GM21717 (cell line): Measurements from ENCODE around the gene PALLD.

Source experiments
- ATAC-seq: cut with Tn5 transposase; IDR thresholded peaks from one replicate; pipeline ENCODE4 v1.9.1; 2021; ENCODE audit warnings: mild to moderate bottlenecking, moderate library complexity; ENCODE audit not compliant: unreplicated experiment

Gene PALLD

DNA sequence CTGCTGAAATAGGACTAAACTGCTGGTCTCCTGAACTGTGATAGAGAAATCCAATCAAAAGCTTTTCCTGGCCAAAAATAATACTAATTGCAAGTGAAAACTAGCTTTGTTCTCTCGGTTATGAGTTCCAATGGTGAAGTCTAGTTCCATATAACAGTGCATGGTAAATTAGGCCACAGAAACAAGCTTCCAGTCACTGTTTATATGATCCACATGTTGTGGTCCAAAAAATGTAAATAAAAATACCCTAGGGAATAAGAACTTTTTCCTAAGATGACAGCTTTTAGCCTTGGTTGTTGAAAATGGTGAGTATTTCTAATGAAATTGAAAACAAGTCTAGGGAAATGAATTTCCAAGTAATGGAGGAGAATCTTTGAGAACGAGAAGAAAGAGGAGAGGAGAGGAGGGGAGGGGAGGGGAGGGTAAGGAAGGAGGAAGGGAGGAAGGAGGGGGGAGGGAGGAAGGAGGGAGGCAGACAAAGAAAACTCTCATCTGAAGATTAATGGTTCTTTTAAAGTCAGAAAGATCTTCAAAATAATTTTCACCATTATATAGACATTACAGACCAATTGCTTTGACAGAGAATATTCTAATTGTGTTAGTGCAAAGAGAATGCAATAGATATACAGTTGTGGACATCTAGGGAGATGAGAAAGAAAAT, 26.1 kb downstream of the PALLD start:
- no peak for ATAC-seq

DNA sequence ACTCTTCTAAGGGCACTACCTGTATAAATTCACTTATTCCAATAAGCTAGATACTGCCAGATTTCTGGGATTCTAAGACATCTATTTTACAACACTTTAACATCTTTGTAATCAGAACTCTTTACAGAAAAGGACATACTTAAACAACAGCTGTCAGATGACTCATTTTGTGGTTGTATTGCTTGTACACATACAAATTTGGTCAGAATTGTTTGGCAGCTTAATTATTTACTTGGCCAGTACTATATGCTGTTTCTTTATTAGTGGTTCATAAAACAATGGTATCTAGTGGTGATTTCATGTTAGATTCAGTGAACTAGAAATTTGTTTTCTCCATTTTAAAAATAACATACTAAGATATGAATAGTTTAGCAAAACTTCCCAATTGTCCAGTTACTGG, 27.2 kb downstream of the PALLD start:
- no peak for ATAC-seq

DNA sequence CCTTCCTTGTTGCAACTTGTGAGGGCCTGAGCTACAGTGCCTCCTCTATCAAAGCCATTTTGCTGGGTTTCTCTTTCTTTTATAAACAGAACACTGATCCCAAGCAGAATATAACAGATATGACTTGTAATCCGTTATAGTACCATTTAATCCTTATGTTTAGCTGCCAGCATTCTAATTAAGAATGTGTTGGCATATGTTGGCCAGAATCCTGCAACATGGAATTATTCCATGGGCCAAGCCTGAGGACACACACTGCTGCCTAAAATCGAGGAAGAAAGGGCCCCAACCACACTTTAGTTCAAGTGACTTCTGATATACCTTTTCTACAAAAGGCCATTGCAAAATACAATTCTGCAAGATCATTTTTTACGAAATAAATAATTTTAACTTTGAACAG, 28.0 kb downstream of the PALLD start:
- ATAC-seq: no peak

DNA sequence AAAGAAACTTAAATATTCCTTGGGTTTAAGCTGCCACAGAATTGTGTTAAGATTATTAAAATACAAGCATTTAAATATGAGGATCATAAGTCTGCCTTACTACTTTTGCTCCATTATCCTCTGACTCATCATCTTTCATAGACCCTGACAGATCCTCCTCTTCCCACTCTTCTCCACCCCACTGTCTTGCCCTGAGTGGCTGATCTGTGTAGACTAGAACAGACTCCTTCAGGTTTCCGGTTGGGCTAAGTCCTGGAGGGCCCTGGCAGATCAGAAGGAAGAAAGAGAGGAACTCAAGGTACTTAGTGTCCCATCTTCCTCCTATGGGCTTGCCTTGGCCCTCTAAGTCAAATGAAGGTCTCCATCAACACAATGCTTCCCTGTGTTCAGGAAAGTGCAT, 30.7 kb downstream of the PALLD start:
- no peak for ATAC-seq

GRCh38 chr4:168528131-168528949, 31.5 kb downstream of the PALLD start:
- no peak for ATAC-seq

- ATAC-seq: no peak
Measured at GRCh38 chr4:168529257-168529656, 32.4 kb downstream of the PALLD start.

DNA sequence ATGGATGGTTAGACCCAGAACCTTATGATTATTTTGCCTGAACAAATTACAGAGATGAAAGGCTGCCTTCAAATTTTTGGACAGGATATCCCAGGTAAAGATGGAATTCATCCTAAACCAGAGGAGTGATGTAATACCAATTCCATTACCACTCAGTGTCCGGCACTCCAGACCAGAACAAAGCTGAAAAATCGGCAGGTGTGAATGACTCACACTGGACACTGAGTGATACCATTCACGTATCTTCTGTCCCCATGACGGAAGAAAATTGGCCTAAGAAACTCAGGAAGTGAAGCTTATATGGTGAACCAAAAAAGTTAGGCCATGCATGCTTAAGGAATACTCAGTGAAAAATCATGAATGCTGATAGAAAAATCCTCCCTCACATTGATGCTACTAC, 34.5 kb downstream of the PALLD start:
- ATAC-seq: no peak

- no peak for ATAC-seq
Measured at GRCh38 chr4:168534535-168534934, 37.7 kb downstream of the PALLD start.

GRCh38 chr4:168535689-168536088, 38.8 kb downstream of the PALLD start:
- no peak for ATAC-seq

- ATAC-seq: no peak
Measured at GRCh38 chr4:168536448-168536847, 39.6 kb downstream of the PALLD start.

- no peak for ATAC-seq
Measured at GRCh38 chr4:168537086-168537485, 40.2 kb downstream of the PALLD start.

DNA sequence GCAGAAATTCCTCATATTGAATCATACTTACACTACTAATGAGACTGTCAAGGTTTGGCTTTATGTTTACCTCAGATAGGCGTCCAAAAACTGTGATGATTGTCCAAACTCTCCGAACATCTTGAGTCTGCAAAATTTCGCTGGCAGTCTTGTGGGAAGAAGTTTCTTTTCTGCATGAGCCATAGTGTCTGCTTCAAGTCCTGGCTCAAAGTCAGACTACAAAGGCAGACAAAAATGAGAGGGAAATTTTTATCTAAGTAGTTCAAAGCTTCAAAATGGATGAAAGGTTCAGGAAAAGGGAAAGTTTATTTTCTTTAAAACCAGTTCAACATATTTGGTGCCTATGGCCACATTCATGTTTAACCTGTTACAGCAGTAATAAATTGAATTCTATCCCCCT, 40.7 kb downstream of the PALLD start:
- ATAC-seq: no peak

DNA sequence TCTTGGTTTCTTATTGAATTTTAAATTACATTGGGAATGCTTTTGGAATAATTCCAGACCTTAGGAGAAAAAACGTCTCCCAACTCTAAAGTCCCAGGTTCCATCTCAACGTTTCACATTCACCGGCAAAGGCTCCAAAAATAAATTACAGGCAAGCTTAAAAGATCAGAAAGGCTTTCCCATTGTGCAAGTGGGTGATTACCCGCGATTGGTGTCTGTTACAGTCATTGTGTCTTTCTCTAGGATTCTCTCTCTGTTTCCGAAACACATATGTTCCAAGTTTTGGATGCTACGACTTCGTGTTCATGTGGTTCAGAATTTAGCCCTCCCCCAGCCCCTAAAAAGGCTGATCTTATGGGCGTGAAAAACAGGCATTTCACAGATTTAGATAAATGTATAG, 41.8 kb downstream of the PALLD start:
- no peak for ATAC-seq

DNA sequence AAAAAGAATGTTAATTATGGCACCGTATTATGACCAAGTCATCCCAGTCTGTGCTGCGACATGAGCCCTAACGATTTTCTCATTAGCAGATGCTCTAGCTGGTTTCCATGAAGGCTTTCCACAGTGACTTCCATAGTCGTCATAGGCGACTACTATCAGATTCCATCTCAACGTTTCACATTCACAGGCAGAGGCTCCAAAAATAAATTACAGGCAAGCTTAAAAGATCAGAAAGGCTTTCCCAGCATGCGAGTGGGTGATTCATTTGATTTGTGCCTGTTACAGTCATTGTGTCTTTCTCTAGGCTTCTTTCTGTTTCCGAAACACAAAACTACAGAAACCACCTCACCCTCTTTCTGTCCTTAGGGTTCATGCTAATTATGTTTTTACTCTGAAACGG, 43.2 kb downstream of the PALLD start:
- ATAC-seq: no peak

GRCh38 chr4:168540503-168541265, 43.8 kb downstream of the PALLD start:
- no peak for ATAC-seq

GRCh38 chr4:168541266-168541953, 44.6 kb downstream of the PALLD start:
- ATAC-seq: no peak

DNA sequence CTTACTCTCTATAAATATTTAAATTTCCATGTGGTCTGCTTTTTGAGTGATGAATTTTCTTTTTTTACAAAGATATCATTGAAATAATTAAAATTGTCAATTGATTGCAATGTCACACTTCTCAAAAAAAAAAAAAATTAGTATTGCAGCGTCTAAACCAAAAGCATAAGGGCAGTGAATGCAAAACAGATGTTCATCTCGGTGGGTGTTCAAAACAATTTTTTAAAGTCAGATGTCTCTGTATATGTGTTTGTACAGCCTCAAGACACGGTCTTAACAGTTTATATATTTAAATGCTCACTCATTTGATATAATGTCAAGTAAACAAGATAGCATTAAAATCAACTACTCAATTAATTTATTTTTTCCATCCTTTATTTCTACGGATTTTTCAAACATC, 52.3 kb downstream of the PALLD start:
- no peak for ATAC-seq

DNA sequence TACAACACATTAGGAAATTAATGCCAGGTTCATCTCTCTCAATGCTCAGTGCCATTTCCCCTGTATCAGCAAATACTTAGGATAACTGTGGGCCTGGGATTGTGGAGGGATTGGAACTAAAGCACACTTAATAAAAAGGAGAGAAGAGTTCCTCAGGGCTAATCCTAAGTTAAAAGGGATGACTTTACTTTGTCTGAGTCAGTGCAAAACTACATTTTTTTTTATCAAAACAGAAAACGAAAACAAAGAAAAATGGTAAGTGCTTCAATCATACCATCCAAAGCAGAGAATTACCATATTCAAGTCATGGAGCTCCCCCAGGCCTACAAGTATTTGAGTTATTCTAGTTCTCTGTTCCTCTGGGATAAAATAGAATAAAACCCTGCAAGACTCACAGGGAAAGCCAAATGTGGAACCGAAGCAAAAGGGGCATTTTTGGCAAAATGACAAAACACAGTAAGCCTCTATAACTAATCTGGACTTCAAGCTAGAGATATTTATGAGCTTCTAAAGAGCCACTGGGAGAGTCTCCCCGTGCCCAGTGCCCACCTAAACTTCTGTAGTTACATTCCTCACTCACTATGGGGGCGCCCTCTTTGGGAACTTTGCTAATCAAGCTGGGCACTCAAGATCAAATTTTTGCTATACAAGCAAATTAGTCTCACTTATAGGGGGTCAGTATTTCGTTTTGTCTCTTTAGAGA, 53.4 kb downstream of the PALLD start:
- ATAC-seq: no peak

GRCh38 chr4:168551211-168551610, 54.4 kb downstream of the PALLD start:
- no peak for ATAC-seq

GRCh38 chr4:168551945-168552695, 55.3 kb downstream of the PALLD start:
- ATAC-seq: no peak
